GM20000 (cell line): ENCODE measurements around the gene MAST4.

Experiments
- DNase-seq: peaks from one replicate; pipeline ENCODE4 v3.0.0; 2012; ENCODE audit warnings: low spot score
- TF ChIP-seq, protein P1 (sequence below): IDR thresholded peaks from 2 replicates; pipeline ENCODE4 v1.5.1; 2012; ENCODE audit warnings: mild to moderate bottlenecking, control low read depth; ENCODE audit errors: extremely low read depth, missing control alignments

The MAST4 gene

DNA sequence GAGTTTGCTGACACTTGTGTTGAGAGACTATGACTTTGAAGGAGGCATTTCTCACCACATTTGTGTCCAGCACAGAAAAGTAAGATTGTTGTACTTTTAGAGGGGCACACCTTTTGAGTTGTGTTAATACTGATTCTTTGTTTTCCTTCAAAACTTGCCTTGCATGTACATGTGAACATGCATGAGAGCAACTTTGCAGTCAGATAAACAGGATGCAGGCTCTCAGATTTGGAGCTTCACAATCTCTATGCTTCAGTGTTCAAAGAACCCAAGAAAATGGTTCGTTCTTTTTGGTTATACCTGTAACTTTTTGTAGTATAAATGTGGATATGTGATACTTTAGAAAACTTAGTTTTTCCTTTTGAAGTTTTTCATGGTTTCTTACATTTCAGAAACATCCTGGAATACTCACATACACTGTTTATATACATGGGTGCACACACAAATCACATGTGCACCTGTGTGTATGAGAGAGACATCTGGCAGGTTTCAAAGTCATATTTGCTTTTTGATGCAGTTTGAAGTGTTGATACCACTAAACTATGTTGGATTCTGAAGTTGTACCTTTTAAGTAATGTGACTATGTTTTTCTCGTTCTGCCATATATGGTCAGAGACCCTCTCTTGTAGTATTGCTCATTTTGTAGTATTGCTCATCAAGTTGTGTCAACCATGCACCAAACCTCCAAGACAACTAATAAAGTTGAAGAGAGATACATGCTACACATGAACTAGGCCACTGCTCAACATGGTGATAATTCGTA is 409.7 kb downstream of the MAST4 start:
- DNase-seq, result no peak
- TF ChIP-seq, protein P1, sequence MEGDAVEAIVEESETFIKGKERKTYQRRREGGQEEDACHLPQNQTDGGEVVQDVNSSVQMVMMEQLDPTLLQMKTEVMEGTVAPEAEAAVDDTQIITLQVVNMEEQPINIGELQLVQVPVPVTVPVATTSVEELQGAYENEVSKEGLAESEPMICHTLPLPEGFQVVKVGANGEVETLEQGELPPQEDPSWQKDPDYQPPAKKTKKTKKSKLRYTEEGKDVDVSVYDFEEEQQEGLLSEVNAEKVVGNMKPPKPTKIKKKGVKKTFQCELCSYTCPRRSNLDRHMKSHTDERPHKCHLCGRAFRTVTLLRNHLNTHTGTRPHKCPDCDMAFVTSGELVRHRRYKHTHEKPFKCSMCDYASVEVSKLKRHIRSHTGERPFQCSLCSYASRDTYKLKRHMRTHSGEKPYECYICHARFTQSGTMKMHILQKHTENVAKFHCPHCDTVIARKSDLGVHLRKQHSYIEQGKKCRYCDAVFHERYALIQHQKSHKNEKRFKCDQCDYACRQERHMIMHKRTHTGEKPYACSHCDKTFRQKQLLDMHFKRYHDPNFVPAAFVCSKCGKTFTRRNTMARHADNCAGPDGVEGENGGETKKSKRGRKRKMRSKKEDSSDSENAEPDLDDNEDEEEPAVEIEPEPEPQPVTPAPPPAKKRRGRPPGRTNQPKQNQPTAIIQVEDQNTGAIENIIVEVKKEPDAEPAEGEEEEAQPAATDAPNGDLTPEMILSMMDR, result no peak

DNA sequence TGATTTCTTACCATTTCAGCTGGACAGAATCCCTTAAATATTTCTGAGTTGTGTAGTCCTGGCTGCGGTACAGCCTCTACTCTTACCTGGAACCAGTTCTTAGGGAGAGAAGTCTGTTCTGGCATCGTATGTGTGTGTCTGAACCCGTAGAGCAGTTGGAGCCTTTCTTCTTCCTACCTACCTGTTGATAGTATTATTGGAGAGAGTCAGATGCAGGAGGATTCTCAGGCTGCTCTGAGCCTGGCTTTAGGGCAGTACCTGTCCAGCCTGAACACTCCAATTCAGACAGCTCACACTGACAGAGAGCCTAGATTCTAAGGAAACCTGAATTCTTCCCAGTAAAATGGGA is 410.3 kb downstream of the MAST4 start:
- TF ChIP-seq, protein P1, result no peak
- DNase-seq, result no peak

DNA sequence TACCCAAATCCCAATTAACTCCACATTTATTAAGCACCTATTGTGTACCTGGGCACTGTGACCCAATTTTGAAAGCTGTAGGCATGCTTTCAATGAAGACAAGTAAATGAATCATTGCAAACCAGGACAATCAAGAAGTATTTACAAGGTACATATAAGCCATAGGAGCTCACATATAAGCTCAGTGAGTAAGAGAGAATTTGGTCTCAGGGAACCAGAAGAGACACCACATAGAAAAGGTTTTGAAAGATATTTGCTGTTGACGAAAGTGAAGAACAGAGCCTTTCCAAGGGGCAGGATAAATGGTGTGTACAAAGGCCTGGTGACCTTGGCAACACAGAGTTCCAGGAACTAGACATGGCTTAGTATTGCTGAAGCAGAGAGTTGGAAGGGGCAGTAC is 412.8 kb downstream of the MAST4 start:
- TF ChIP-seq, protein P1, result no peak
- DNase-seq, result no peak

DNA sequence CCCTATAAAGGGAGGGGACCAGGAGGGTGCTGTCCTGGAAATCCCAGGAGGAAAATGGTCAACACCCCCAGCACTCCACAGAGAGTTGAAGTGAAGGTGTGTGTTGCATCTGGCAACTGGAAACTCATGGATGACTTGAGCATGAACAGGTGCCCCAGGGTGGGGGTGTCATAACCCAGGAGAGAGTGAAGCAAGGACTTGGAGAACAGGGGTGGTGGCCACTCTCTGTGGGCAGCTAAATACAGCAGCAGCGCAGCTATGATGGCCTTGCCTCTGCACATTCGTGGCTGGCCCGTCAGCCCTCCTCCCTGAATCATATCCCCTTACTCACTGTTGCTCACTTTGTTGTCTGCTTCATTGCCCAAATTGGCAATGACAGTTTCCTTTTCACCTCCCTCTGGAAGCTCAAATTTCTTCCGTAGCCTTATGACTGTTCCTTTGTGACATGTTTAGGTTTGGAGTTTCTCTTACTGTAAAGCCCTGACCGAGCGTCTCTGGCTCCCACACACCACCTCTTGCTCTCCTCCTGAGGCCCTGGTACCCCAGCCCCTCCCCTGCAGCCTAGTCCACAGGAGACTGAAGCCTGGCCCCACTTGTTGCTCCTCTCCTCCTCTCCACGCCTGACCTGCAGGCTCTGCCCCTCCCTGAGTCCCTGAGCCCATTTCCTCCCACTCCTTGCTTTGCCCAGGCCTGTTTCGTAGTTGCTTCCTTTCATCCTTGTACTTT is 414.7 kb downstream of the MAST4 start:
- TF ChIP-seq, protein P1, result no peak
- DNase-seq, result no peak

DNA sequence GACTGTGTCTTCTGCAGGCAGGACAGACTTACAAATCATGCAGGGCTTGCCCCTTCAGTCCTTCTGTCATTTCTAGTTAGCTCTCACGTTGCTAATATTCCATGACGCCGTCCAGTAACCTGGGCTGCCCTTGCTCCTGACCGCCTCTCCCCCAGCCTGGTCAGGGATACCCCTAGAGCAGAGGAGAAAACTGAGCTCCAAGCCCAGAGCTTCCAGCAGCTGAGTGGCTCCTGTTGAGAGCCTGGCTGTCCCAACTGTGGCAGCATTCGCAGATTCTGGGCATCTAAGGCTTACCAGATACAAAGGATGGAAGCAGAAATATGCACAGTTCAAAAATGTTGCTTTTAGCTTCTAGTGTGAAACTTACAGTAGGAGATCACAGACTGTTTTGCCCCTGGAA is 415.2 kb downstream of the MAST4 start:
- TF ChIP-seq, protein P1, result no peak
- DNase-seq, result no peak

DNA sequence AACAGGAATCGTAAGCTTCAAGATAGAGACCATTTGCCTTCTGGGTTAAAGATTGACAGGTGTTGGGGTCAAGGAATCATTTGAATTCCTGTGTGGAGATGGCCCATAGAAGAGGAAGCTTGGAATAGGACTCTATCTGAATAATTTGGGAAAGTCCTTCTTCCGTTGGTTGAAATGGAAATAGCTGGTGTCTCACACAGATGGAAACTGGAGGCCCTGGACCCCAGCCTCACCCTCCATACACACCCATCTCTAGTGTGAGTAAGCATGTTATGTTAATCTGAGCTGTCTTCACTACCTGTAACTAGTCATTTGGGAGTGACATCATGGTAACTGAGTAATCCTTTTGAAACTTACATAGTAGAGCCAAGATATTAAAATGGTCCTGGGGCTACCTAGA is 416.0 kb downstream of the MAST4 start:
- TF ChIP-seq, protein P1, result no peak
- DNase-seq, result no peak

DNA sequence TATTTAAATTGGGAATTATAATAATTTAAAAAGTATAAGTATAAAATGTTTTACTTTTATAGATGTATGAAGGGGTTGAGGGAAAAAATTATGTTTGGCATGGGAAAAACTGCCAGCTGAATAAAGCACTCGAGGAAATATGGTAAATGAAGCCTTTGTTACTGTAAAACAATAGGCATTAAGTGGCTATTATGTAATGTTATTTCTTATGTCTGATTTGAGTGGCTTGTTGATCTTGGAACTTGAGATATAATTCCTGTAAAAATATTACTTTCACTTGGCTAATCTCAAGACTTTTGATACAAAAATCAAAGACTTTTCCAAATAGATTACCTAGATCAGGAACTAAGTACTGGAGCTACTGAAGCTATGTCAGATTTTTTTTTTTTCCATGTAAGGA is 417.5 kb downstream of the MAST4 start:
- TF ChIP-seq, protein P1, result no peak
- no peak for DNase-seq
